HG03575 (cell line): ENCODE results near the gene ANKHD1.
A peak's percentile ranks its signal among the peaks of the same experiment; 100 is the strongest.

Experiments
- ATAC-seq: cut with Tn5 transposase; IDR thresholded peaks from one replicate; pipeline ENCODE4 v1.9.1; 2021; ENCODE audit not compliant: unreplicated experiment, insufficient number of reproducible peaks, low FRiP score; ENCODE audit errors: extremely low read depth

ANKHD1 gene

DNA sequence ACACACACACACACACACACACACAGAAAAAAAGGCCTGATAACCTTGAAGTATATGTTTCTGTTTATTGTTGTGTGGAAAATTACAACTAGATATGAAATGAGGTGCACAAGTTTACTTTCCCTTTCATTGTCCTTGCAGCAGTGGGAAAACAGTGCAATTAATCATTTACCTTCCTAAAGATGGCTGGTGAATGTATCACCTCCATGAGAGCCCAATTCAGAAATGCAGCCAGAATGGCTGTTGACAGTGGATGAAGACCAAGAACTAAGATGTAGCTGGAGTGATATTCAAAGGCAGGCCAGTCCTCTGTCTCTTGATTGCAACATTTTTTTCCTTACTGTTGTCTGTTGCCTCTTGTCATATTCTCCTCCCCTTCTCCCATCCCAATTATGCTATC lies 96.3 kb downstream of the ANKHD1 start:
- no peak for ATAC-seq

DNA sequence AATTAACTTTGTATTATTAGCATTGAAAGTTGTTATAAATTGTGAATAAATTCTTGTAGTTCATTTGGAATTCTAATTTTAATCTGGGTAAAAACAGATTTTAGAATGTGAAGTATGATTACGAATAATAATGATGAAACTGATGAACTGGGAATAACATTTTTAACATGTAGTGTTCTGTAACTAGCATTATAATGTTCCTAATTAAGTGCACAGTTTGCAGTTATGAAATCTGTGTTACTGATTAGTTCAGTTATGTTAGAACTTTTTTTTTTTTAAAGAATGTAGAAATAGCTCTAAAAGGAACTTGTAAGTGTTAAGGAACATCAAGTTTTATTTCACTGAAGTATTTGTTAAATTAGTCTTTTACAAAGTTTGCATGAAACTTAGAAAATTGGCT lies 97.0 kb downstream of the ANKHD1 start:
- no peak for ATAC-seq

DNA sequence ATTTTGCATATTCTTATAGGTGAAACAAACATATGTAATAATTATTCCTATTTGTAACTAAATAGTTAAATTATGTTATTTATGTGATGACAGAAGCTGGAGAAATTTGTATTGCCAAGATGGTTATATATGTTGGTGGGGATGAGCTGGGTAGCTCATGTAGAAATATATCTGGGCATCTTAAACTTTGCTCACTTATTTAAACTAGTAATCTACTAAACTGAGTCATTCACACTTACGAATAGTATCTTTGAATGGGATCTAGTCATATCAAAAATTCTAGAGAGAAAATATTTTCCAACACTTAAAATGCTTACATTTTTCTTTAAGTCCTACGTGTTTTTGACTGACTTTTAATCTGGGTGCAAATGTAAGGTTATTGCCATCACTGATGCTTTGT lies 101.2 kb downstream of the ANKHD1 start:
- ATAC-seq = no peak

DNA sequence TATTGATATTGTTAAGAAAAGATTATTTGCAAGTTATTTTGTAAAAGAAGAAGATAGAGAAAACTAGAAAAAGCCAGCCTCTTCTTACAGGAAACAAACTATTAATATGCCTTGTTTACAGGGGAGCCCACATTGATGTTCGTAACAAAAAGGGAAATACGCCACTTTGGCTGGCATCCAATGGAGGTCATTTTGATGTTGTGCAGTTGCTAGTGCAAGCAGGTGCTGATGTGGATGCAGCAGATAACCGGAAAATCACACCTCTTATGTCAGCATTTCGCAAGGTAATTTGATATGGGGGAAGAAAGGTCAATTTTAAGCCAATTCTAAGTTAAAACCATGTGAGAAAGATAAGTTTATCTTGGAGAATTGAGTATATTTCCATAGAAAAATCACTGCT lies 108.3 kb downstream of the ANKHD1 start:
- ATAC-seq = no peak

DNA sequence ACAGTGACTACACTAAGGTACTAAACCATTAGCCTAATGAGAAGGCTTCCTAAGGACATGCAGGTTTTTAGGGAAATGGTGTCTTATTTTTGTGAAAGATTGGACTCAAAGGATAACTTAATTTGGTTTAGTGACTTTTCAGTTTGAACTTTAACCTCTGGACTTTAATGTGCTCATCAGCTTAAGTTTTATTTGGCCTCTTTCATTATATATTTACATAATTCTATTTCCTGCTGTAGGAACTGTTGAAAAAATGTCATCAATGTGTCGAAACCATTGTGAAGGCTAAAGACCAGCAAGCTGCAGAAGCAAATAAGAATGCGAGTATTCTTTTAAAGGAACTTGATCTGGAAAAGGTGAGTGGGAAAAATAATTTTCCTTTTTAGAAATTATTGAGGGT lies 111.5 kb downstream of the ANKHD1 start:
- ATAC-seq = no peak

DNA sequence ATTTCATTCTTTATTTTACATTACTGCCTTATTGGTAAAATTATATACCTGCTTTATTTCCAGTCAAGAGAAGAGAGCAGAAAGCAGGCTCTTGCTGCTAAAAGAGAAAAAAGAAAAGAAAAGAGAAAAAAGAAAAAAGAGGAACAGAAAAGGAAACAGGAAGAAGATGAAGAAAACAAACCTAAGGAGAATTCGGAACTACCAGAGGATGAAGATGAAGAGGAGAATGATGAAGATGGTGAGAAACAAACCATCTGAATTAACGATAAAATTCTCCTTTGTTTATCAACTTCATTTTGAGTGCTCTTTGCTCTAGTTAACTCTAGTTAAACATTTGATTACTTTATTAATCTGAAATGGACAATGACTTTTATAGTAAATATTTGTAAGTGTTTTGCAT lies 122.4 kb downstream of the ANKHD1 start:
- no peak for ATAC-seq

DNA sequence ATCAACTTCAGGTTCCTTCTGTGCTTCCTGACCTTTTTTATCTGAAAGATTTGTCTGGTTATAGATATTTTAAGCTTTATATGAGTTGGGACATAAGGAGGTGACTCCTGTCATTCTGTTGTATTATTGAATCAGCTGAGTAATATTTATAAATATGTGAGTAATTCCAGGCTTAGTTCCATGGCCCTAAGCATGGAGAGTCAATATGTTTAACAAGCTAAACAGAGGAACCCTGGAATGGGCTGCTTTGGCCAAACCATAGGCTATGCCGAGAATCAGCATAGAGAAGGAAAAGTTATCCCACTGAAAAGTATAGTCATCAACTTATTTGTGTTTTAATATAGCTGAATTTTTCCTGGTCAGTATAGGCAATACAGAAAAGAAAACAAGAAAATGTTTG lies 138.6 kb downstream of the ANKHD1 start:
- no peak for ATAC-seq

DNA sequence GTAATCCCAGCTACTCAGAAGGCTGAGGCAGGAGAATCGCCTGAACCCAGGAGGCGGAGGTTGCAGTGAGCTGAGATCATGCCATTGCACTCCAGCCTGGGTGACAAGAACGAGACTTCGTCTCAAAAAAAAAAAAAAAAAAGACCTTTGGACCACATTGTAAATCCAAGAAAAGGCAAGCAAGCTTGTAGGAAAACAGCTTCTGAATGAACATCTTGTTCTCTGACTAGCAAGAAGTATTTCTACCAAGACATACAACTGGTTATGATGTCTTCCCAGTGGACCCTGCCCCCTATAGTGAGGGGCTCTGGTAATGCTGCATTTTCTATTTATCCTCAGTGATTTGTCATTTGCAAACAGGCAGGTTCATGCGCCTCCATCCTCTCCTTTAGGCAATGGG lies 141.3 kb downstream of the ANKHD1 start:
- no peak for ATAC-seq

DNA sequence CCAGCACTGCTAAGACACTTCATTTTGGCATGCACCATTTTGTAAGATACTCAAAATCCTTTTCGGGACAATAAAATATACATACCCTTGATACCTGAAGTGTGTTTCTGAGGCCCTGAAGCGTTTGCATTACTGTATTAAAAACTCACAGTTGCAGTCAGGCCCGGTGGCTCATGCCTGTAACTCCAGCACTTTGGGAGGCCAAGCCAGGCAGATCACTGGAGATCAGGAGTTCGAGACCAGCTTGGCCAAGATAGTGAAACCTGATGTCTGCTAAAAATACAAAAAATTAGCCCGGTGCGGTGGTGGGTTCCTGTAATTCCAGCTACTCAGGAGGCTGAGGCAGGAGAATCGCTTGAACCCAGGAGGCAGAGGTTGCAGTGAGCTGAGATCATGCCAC lies 143.4 kb downstream of the ANKHD1 start:
- no peak for ATAC-seq

DNA sequence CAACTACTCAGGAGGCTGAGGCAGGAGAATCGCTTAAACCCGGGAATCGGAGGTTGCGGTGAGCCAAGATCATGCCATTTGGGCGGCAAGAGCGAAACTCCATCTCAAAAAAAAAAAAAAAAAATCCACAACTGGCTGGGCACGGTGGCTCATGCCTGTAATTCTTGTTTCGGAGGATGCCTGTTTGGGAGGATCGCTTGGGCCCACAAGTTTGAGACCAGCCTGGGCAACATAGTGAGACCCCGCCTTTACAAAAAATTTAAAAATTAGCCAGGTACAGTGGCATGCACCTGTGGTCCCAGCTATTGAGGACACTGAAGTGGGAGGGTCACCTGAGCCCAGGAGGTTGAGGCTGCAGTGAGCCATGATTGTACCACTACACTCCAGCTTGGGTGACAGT lies 144.0 kb downstream of the ANKHD1 start:
- no peak for ATAC-seq

DNA sequence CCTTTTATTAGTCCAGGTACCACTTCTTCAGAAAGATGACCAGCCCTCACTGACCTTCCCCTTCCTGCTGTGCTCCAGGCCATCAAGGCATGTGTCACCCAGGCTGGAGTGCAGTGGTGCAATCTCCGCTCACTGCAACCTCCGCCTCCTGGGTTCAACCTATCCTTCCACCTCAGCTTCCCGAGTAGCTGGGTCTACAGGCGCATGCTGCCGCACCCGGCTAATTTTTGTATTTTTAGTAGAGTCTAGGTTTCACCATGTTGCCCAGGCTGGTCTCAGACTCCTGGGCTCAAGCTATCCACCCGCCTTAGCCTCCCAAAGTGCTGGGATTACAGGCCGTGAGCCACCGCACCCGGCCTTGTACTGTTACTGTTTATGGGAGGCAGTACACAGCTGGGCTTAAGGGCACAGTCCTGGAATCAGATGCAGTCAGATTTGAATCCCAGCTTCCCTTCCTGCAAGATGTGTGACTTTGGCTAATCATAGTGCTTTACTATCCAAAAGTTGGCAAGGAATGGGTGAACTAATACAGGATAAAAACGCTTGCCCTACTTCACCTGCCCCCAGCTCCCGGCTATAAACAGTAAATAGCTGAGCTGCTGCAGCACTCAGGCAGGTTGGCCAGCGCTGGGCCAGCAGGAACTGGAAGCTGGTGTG lies 145.3 kb downstream of the ANKHD1 start:
- ATAC-seq = no peak

DNA sequence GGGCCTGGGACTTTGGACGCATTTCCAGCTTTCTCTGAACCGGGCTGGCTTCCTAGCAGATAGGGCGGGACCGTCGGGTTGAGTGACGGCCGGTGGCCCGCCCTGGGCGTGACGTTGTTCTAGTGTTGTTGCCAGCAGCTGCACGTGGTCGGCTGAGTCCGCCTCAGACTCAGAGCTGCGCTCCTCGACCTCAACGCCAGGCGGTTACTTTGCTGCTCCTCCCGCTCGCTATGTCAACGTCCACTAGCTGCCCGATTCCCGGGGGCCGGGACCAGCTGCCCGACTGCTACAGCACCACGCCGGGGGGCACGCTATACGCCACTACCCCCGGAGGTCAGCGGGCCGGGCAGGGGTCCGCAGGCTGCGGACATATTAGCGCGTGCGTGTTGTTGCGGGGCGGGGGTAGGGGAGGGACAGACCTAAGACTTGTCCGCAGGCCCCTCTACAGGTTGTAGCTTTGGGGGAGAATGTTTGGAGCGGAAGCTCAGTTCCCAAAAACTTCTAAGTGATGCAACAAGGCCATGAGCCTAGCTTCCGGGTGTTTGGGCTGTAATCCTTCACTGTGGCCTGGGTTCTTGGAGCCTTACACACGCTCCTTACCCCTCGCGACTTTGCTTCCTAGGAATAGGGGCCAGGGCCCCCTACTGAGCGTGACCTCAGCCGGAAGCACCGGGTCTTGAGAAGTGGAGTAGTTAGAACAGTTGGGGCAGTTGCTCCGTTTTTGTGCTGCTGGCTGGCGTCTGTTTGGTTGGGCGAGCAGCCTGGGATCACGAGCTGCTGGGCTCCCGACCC lies 146.1 kb downstream of the ANKHD1 start, which contains the start of gene EIF4EBP3:
Gene EIF4EBP3 (plus strand): TSS at position 155 of the 792 bp plus-strand sequence. CDS start 76 bp downstream, at position 231.
- ATAC-seq = peak; percentile 88

DNA sequence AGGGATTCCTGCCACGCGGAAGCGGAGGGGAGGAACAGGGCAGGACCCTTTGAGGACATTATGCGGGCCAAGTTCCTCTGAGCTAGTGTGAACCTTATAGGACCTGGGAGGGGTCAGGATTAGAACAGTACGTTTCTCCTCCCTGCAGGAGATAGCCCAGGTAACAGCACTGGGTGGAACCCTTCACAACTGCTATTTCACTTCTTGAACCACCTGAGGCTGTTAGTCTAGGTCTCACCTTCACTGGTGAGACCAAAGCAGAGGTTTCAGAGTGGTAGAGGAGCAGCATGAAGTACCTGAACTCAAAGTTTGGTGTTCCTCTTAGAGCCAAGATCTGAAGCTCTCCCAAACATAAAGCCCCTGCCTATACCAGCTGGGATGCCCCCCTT lies 146.7 kb downstream of the ANKHD1 start:
- ATAC-seq = no peak

DNA sequence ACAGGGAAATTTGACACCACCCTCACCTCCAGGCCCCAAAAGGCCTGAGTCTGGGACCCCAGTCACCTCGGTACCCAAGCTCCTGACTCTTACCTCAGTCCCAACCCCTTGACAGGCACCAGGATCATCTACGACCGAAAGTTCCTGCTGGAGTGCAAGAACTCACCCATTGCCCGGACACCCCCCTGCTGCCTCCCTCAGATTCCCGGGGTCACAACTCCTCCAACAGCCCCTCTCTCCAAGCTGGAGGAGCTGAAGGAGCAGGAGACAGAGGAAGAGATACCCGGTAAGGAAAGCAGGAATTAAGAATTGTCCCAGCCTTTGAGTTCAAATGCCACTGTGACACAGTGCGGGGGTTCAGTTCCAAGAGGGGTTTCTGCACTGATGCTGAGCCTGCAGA lies 147.2 kb downstream of the ANKHD1 start:
- ATAC-seq = no peak

DNA sequence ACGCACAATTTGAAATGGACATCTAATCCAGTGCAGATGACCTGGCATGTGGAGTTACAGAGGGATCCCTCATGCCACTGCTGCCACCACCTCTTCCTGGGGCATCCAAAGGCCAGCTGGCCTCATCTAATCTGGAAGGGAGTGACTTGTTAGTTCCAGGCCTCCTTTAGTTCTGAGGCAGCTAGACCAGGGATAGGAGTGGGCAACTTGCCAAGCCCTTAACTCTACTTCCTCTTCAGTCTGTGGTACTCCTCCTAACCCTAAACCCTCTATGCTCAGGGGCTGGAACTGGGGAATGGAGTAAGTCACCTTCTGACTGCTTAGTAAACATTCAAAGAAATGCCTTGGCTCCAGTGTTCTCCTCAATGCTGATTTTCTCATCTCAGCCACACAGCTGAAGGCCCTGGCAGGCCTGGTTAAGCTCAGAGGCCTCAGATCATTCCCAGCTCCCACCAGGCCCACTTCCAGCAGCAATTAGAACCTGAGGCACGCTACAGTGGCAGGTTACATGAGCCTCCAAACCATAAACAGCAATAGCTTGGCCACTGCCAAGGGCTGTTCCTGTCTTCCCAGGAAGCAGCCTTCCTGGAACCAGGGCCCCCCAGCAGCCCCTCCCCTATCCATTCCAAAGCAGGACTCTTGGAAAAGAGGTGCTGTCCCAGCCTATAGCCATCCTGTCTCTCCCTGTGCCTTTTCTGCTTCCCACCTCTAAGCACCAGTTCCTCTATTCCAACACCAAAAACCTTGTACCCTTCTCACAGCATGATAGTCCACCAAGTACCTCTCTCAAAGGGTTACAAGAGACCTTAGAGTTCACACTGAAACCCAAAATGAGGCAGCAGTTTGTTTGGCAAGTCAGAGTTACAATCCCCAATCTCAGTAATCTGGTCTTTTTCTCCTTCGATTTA lies 147.9 kb downstream of the ANKHD1 start:
- no peak for ATAC-seq

DNA sequence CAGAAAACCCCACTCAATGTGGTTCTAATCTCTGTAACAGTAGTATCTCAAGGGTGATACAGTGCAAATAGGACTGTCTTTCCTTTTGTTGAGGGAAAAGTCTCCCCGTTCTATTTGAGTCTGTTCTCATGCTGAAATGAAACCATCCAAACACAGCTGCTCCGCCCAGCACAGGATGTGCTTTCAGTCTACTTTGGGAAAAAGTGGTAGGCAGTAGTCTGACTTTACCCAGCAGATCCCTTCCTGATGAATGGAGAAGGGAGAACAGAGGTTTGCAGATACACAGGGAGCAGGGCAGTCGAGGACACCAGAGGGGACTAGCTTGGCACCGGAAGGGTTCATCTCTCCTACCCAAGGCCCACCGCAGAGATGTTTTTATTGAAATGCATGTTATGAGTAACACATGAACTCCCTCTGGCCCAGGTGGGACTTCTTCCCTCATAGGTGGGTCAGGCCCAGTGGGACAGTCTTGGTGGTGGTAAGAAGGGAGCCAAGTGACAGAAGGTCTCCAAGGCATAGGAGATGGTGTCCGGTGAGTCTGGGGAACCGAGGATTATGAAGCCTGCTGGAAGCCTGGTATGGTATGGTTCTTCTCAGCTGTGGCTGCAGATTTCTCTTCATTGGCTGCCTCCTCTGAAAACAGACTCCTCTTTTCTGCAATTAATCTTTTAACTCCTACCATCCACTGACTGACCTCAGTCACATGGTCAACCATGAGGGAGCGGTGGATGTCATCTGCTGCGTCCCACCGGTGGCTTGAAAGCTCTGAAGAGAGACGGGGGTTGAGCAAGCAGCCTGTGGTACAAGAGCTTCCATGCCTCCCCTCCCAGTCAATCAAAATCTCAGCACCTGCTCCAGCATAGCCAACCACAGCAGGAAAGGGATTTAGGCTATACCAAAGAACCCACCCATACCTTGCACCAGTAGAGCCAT lies 148.8 kb downstream of the ANKHD1 start:
- no peak for ATAC-seq

DNA sequence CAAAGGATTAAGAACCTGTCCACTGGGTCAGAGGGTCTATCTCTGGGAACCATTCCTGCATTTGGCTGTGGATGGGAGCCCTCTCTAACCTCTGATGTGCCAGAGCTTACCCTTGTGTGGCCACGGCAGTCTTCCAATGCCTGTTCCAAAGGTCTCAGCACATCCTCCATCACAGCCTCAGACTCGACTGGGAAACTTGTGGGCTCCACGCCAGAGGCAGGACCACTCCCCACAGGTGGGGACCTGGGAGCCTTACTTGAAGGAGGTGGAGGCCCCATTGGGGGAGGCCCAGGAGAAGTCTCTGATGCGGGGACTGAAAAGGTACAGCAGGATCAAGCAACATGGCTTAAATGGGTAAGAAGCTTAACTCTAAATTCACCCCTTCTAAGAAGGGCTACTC lies 150.2 kb downstream of the ANKHD1 start:
- ATAC-seq = no peak

DNA sequence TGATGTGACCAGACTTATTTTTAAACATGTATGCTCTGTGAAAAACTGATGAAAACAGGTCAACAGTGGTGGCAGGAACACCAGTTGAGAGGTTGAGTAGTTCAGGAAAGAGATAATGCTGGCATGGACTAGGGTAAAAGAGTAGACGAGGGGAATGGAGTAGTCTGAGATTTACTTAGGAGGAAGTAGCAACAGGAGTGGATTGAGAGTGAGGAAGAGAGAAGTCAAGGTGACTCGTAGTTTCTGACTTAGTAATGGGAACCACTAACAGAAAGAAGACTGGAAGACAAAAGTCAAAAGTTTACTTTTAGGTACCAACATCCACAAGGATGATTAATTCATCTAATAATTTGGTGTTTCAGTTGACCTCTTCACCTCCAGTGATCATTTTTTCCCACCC lies 152.0 kb downstream of the ANKHD1 start:
- ATAC-seq = no peak

DNA sequence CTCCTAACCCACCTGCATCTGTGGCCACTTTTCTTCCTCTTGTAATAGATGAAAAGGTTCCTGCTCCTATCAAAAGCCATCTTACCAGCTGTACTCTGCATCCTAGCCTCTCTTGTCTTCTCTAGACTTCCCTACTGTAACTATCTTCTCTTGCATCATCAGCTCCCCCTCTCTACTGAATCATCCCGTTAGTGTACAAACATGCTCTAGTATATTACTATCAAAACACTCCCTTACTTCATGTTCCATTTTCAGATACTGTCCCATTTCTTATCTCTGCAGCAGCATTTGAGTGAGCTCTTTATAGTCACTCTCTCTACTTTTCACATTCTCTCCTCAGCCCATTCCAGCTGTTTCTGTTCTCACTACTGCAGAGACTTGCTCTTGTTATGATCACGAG lies 152.8 kb downstream of the ANKHD1 start:
- ATAC-seq = no peak
